NCI-H446 (cell line): ENCODE measurements around the gene COL9A3.

ENCODE experiments used
- DNase-seq, 2 experiments: peaks; one replicate each; lab custom pipeline; 2025; lab: John Stamatoyannopoulos, UW

The COL9A3 gene

DNA sequence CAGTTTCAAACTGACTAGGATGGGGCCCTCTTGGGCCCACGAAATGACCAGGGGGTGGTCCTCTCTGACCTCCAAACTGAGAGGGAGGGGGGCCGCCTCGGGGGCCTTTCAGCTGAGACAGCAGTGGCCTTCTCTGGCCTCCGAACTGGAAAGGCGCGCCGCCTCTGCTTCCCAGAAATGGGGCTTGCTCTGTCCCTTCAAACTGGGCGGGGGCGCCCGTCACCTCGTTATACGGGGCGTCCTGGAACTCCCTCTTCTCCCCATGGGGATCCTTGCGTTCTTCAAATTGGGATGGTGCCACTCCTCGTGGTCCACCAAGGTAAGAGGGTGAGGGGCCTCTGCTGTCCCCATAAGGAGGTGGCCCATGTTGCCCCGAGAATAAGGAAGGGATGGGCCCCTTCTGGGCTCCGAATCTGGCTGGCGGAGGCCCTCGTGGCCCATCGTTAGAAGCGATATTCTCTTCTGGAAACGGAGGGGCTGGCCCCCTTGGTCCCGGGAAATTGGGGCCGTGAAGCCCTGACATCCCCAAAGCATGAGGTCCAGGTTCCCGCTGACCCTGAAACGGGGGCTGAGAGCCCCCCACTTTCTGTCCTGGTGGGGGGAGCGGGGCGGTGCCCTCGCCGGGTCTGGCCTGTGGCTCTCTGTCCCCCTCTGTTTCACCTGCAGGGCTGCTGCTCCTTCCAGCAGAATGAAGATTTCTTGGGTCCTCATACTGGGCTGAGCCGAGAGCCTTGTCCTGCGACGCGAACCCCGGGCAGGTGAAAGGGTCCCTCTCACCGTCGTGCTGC lies 63.5 kb downstream of the COL9A3 start:
- DNase-seq: no peak

DNA sequence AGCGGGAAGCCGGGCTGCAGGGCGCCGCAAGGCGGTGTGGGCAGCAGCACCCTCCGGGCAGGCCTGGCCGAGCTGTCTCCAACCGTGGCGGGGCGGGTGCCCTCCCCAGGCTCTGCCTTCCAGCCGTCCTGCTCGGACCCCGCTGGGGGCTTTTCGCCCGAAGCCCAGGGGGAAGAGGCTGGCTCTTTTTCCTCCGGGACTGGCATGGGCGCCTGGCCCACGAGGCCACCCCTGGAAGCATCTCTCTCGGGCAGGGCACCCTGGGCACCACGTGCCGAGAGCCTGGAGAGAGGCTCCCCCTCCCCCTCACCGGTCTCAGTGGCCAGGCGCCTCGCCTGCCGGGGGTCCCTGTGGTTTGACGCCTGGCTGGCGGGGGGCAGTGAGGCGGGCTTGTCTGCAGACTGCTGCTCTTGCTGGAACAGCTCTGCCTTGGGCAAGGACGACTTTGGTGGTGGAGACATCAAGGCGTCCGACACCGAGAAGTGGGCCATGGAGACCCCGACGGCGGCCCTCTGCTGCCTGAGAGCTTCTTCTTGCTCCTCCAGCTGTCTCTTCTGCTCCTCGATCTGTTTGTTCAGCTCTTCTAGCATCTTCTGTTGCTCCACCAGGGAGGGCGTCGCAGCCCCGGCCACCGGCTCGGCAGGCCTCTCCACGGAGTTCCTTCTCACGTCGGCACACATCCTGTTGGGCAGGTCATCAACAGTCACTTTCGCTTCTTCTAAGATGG lies 64.2 kb downstream of the COL9A3 start:
- DNase-seq: no peak

DNA sequence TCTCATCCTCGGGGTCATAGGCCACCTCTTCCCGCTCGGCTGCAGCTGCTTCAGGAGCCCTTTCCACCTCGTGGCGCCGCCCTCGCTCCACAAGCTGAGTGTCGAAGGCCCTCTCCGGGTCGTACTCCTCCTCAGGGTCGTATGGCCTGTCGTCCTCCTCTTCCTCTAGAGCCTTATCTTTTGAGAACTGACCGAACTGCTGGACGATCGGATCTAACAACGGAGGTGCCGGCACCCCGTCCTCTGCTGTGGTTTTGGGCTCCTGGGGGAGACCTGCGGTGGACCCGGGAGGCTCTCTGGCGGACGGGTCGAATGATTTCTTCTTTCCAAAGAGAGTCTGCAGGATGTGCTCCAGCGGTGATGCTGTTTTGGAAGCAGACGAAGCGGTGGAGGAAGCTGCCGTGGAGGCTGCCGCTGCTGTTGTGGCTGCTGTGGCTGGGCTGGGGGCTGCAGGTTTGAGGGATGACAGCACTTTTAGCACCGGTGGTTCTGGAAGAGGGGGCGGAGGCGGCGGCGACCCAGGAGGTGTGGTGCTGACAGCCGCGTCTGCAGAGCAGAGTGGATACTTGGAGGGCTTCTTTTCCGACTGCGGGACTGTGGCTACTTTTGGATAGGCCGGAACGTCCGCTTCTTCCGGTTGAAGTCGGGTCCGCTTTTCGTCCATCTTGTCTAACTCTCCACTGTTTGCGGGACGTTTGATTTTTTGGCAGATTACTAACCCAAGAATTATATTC lies 65.0 kb downstream of the COL9A3 start:
- no peak for DNase-seq

DNA sequence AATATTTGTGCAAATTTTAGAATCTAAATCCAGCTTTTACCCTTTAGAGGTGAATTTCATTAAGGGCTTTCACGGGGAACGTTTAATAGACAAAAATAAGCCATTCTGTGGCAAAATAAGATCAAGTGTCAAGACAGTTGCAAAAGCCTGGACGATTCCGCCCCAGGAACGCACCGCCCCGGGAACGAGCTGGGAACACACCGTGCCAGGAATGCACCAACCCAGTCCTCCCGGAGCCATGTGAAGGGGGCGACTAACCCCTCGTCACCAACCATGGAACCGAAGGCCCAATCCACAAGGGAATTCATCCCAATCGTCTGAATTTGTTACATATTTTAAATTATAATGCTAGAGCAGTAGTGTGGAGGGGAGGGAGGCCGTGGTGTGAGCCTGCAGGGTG lies 65.6 kb downstream of the COL9A3 start:
- no peak for DNase-seq

DNA sequence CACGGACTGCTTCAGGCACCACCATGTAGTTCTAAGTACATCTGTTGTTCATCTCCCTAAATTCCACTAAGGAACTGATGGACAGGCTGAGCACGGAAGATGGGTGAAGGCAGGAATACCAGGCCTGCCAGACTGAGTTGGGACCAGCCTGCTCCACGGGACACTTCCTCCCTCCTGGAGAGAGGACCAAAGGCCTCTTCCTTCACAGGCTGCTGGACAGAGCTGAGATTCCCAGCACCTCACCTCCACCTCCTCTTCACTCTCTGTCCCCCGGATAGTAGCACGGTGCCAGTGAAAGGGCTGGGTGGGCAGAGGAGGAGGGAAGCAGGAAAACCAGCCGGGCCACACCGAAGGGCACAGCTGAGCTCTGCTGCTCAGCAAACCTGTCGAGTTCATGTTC lies 67.7 kb downstream of the COL9A3 start:
- DNase-seq: no peak

DNA sequence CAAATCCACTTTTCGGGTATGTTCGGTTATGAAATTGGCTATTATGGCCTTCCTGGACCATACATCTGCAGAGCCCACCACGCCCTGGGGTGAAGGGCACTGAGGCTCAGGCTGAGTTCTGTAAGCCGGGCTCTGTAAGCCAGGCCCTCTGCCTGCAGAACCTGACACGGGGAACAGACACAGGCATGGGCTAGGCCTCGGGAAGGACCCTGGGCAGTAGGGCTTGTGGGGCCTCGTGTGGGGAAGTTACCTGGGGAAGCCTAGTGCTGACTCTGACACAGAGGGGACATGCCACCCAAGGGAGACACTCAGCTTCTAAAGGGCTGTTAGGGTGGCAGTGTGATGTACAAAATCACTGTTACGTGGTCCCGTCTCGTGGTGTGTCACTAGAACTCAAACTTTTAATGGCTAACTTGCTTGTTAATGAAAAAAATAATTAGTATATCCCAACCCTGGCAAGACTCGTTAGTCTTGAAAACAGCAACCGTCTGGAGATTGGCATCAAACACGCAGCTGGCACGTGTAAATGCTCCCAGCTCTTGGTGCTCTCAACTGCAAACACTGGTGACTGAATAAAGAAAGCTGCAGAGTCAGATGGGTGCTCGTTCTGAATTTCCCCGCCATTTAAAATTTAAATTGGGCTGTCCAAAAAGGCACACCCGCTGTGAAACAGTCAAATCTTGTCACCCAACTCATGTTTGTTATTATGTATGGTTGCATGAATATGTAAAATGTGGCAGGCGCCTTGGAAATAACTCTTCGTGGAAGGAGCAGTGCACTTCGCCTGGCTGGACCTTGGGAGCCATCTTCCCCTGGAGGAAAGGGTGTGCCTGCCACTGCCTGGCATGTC lies 68.4 kb downstream of the COL9A3 start:
- no peak for DNase-seq

DNA sequence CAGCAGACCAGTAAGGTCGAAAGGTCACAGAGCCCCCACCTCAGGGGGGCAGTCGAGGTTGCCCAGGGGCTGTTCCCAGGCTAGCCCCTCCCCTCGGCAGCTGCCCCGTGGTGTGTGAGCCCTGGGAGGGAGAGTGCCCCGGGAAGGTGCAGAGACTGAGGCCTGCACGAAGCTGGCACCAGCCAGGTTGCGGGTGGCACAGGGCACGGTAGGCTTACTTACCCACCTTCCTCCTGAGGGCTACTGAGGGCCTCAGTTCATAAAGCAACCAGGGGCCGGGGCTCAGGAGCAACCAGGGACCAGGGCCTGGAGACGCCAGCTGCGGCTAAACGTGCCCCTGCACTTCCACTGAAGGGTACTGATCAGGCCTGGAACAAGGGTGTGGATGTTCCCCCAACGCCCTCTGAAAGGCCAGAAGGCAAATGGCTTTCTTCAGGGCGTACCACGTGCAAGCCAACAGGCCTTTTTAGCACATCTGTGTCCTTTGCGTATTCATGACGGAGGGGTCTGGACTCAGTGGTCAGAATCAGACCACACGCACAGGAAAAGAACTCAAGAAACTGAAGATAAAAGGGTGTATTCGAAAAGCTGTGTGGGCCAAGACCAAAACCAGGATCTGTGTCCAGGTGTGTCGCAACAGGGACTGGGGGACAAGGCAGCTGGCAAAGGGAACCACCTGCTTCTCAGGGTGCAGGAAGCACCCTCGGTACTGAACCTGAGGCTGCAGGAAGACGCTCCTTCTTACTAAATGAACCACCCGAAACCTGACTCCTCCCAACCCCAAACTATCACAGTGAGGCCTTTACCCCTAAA lies 69.3 kb downstream of the COL9A3 start:
- DNase-seq: no peak

DNA sequence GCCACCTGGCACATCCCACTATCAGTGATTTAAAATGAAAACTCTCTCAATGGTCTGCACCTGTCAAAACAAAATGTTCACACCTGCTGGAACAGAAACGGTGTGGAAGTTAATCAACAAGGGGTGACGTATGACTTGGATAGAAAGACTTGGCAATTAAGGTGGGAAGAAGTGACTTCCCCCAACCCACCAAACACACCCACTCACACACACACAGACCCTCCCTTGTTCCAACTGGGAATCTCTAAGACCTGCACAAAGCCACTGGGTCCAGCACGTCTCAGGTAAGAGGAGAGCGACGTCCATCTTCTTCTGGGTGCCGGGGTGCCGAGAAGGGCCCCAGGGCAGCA lies 69.8 kb downstream of the COL9A3 start:
- no peak for DNase-seq

DNA sequence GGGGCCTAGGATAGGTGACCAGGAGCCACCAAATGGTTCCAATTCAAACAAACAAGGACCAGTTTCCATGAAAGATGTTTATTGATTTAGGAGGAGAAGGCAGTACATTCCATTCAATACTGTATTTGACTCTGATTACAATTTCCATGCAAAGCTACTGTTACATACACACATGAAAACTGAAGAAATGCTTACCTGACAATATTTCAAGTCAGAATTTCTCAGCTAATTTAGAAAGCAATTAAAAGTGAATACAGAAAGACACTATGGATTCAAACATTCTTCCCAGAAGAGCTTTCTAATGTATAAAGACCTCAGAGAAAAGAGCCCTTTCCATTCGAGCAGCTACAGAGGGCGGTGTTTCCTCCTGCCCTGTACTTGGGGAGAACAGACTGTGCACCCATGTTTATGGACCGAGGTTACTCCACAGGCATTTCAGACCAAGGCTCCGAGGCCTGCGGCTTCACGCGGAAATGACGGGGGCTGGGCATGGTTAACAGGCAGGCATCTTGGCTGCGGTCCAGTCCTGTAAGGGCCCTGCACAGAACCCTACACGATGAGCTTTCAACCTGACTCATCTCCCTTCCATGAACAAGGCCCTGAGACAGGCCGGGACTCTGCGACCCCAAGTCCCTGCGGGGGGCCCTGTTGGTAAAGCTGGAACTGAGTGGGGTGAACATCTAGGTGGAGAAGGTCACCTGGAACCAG lies 70.5 kb downstream of the COL9A3 start:
- DNase-seq: no peak

DNA sequence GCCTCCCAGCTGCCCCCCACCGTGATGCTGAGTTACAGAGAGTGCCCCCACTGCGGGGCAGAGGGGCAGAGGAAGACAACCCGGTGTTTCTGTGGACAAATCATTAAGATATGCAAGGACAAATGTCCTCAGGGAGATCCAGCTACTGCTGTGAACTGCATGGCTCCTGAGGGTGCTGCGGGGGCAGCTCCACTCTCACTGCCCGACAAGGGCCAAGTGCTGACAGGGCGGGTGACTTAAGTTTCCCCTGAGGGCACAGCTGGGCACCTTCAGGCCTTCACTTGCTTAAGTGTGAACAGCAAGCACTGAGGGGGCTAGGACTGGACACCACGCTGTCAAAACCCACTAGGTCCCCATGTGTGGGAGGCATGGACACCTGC lies 71.0 kb downstream of the COL9A3 start:
- DNase-seq: no peak

DNA sequence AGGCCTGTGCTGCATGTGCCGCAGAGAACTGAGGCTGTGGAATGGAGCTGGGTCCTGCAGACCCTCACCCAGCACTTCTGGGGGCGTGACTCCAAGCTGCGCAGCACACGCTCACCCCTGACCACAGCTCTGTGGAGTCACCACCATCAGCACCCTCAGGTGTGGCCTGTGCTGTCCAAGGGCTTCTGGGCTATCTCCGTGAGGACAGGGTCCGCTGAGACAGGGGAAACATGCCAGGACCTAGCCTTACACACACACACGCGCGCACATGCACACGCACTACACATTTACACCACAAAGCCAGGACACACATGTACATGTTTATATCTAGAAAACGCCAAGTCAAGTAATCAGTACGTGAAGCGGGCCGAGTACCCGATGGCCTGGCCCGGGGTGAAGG lies 71.6 kb downstream of the COL9A3 start:
- no peak for DNase-seq

DNA sequence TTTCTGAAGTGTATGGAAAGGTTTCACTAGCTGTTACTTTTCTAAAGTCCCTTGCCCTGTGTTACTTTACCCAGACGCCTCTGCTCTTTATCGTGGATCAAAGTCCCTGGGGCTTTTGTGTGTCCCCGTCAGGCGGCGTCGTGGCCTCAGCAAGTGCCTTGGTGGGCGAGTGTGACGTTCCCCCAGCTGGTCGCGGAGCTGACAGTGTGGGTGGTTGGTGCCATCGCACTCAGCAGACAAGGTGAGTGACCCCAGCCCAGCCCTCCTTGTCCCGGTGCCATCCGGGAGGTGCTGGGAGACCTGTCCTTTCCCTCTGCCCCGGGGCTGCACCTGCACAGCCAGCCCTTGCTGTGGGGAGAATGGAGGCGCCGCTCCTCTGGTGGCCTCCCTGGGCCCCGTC lies 72.1 kb downstream of the COL9A3 start:
- no peak for DNase-seq

DNA sequence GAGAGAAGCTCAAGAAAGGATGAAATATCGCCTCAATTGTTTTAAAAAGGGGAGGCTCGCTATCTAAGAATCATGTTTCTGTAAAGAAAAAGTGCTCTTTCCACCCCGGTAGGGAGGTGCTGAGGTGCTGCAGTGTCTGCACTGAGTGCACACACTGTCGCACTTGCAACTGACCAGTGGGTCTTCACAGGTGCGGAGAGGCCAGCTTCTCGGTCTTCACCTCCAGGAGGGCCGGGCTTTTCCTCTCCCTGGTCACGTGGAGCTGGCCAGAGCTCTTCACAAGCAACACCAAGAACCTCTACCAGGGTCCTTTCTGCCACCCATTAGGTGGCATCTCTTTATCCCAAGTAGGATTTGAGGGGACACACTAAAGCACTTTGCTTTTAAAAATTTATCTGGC lies 72.6 kb downstream of the COL9A3 start:
- DNase-seq: no peak

DNA sequence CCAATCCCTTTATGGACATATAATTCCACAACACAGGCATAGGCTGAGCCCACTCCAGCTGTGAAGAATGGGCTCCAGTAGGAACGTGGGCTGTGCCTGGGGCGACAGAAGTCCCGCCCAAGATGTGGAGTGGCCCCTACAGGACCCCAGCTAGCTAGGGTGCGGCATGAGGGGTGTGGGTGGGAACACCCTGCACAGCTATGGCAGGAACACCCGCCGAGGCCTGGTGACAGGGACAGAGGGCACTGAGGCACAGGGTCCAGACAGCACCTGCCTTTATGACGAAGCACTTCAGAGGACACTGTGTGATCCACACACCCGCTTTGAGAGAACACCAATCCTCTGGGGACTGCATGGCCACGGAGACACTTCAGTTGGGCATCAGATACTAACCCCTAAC lies 73.0 kb downstream of the COL9A3 start:
- no peak for DNase-seq

DNA sequence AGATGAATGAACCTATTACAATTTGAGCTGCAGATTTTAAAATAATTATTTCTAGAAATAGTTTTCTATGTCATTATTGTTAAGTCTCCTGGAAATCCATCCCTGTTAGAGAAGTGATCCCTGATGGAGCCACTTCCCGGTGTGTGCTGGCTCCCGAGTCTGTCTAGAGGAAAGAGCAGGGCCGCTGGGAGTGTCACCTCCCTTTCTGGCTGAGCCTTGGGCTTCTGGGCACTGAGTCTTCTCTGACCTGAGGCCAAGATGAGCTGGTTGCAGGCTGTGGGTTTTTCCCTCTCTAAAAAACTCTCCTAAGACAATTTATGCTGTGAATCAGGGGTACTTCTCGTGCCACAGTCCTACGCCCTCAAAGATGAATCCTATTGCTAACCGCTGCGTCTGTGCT lies 73.6 kb downstream of the COL9A3 start:
- no peak for DNase-seq
